HG02981 (cell line): ENCODE results near the gene DICER1.

Source experiments
- ATAC-seq: cut with Tn5 transposase; IDR thresholded peaks from one replicate; pipeline ENCODE4 v1.9.1; 2021; ENCODE audit warnings: mild to moderate bottlenecking, moderate library complexity; ENCODE audit not compliant: unreplicated experiment

The DICER1 gene

GRCh38 chr14:95092723-95093122, 64.6 kb downstream of the DICER1 start:
- ATAC-seq: no peak

GRCh38 chr14:95091581-95091980, 65.7 kb downstream of the DICER1 start:
- no peak for ATAC-seq

GRCh38 chr14:95088665-95089064, 68.7 kb downstream of the DICER1 start:
- no peak for ATAC-seq

GRCh38 chr14:95087619-95088018, 69.7 kb downstream of the DICER1 start:
- no peak for ATAC-seq

GRCh38 chr14:95085321-95085720, 72.0 kb downstream of the DICER1 start:
- ATAC-seq: no peak

GRCh38 chr14:95078867-95079266, 78.5 kb downstream of the DICER1 start:
- no peak for ATAC-seq

GRCh38 chr14:95077345-95077744, 80.0 kb downstream of the DICER1 start:
- no peak for ATAC-seq

- ATAC-seq: no peak
Measured at GRCh38 chr14:95075789-95076188, 81.5 kb downstream of the DICER1 start.

GRCh38 chr14:95073947-95074346, 83.4 kb downstream of the DICER1 start:
- no peak for ATAC-seq

GRCh38 chr14:95072310-95072905, 84.9 kb downstream of the DICER1 start:
- no peak for ATAC-seq

- ATAC-seq: no peak
Measured at GRCh38 chr14:95071649-95072280, 85.6 kb downstream of the DICER1 start.

GRCh38 chr14:95070748-95071435, 86.4 kb downstream of the DICER1 start:
- no peak for ATAC-seq

GRCh38 chr14:95069547-95069946, 87.8 kb downstream of the DICER1 start:
- ATAC-seq: no peak

GRCh38 chr14:95069018-95069417, 88.3 kb downstream of the DICER1 start:
- no peak for ATAC-seq

- ATAC-seq: no peak
Measured at GRCh38 chr14:95068521-95068920, 88.8 kb downstream of the DICER1 start.

GRCh38 chr14:95068080-95068479, 89.2 kb downstream of the DICER1 start:
- ATAC-seq: no peak

GRCh38 chr14:95067526-95067925, 89.8 kb downstream of the DICER1 start:
- no peak for ATAC-seq

- no peak for ATAC-seq
Measured at GRCh38 chr14:95066427-95066986, 90.8 kb downstream of the DICER1 start.

- no peak for ATAC-seq
Measured at GRCh38 chr14:95065411-95065810, 91.9 kb downstream of the DICER1 start.

- no peak for ATAC-seq
Measured at GRCh38 chr14:95064734-95065133, 92.6 kb downstream of the DICER1 start.

- ATAC-seq: no peak
Measured at GRCh38 chr14:95064256-95064655, 93.1 kb downstream of the DICER1 start.

- ATAC-seq: no peak
Measured at GRCh38 chr14:95063391-95063790, 93.9 kb downstream of the DICER1 start.
